PC-3 (cell line): ENCODE results near the gene ZNF768. TPM values are rescaled to one million over a fixed set of nuclear protein-coding genes. Genes with fewer than 3 reads are reported as not detected.

Source experiments
- ATAC-seq: fragments of 200-7000 bp; cut with Tn5 transposase; 2 replicates; pipeline ENCODE4 v1.9.1; 2020; ENCODE audit warnings: mild to moderate bottlenecking, moderate library complexity
- BruUV-seq: library from RNA; stranded (reverse); fragments of 400-500 nt; replicated peaks from 2 replicates; lab custom pipeline; 2021; lab: Mats Ljungman, UMichigan
- CTCF ChIA-PET: fragments of 300-600 bp; sonication (Branson Sonifier 250); formaldehyde crosslinking; loops from one replicate; lab custom pipeline; 2022; ENCODE audit warnings: antibody characterized with exemption; lab: Charles Lee
- POLR2A ChIA-PET: fragments of 300-600 bp; sonication (Branson Sonifier 250); formaldehyde crosslinking; loops from one replicate; lab custom pipeline; 2022; ENCODE audit warnings: antibody characterized with exemption; ENCODE audit not compliant: unreplicated experiment; lab: Charles Lee
- DNase-seq: peaks from one replicate; pipeline ENCODE4 v3.0.0-alpha.2; 2015
- H2AFZ ChIP-seq: fragments of 300-600 bp; sonication (generic); 2 replicates; pipeline ENCODE4 v1.6.0; 2016; ENCODE audit warnings: antibody characterized with exemption, low read length
- H3F3A ChIP-seq: fragments of 300-600 bp; sonication (generic); one replicate; pipeline ENCODE4 v1.6.0; 2017; ENCODE audit warnings: antibody characterized with exemption, low read length, control low read depth, mild to moderate bottlenecking; ENCODE audit not compliant: unreplicated experiment
- H3K27ac ChIP-seq: fragments of 300-600 bp; sonication (generic); 2 replicates; pipeline ENCODE4 v1.5.1; 2016; ENCODE audit warnings: mild to moderate bottlenecking, low read length
- H3K27me3 ChIP-seq: fragments of 300-600 bp; sonication (generic); 2 replicates; pipeline ENCODE4 v1.6.1; 2016; ENCODE audit warnings: low read length, mixed read lengths
- H3K36me3 ChIP-seq: fragments of 300-600 bp; sonication (generic); 2 replicates; pipeline ENCODE4 v1.6.1; 2016; ENCODE audit warnings: low read depth, mixed run types, low read length, mixed read lengths
- H3K4me1 ChIP-seq: fragments of 300-600 bp; sonication (generic); 2 replicates; pipeline ENCODE4 v1.5.1; 2016; ENCODE audit warnings: low read length; ENCODE audit not compliant: insufficient read depth
- H3K4me2 ChIP-seq: fragments of 300-600 bp; sonication (generic); 2 replicates; pipeline ENCODE4 v1.6.0; 2016; ENCODE audit warnings: low read length
- H3K4me3 ChIP-seq: fragments of 300-600 bp; sonication (generic); 2 replicates; pipeline ENCODE4 v1.5.1; 2016; ENCODE audit warnings: mild to moderate bottlenecking, low read length, mixed read lengths
- H3K79me2 ChIP-seq: fragments of 300-600 bp; sonication (generic); 2 replicates; pipeline ENCODE4 v1.6.1; 2017; ENCODE audit warnings: low read length, mixed read lengths
- H3K9ac ChIP-seq: fragments of 300-600 bp; sonication (generic); 2 replicates; pipeline ENCODE4 v1.6.0; 2016; ENCODE audit warnings: mild to moderate bottlenecking, low read length
- H3K9me2 ChIP-seq: fragments of 300-600 bp; sonication (generic); replicated peaks from 2 replicates; pipeline ENCODE4 v1.6.1; 2016; ENCODE audit warnings: mixed run types, low read length, mixed read lengths
- H3K9me3 ChIP-seq: fragments of 300-600 bp; sonication (generic); 2 replicates; pipeline ENCODE4 v1.6.1; 2016; ENCODE audit warnings: low read length, mixed read lengths
- H4K20me1 ChIP-seq: fragments of 300-600 bp; sonication (generic); 2 replicates; pipeline ENCODE4 v1.6.1; 2016; ENCODE audit warnings: low read length, mixed read lengths
- EZH2 ChIP-seq: fragments of 300-600 bp; sonication (generic); IDR thresholded peaks from one replicate; pipeline ENCODE4 v1.6.1; 2017; ENCODE audit warnings: antibody characterized with exemption, mild to moderate bottlenecking, low read length; ENCODE audit not compliant: unreplicated experiment
- EZH2phosphoT487 ChIP-seq: fragments of 300-600 bp; sonication (generic); IDR thresholded peaks from 2 replicates; pipeline ENCODE4 v1.6.1; 2018; ENCODE audit warnings: mild to moderate bottlenecking, antibody characterized with exemption, low read length, borderline replicate concordance
- intact Hi-C: fragments of 100-400 bp; cut with micrococcal nuclease; formaldehyde crosslinking; loops from 2 replicates; pipeline ENCODE4 v1.9.0; 2023
- total RNA-seq: library from RNA; depleted of rRNA; stranded (reverse); fragments of >200 nt; gene quantifications from 2 replicates; pipeline ENCODE4 v1.2.3, GENCODE V29; 2014
- TF ChIP-seq, protein P1 (sequence below): fragments of 300-600 bp; sonication (generic); conservative IDR thresholded peaks from 2 replicates; pipeline ENCODE4 v1.5.1; 2017; ENCODE audit warnings: antibody characterized with exemption, low read depth, mild to moderate bottlenecking, low read length

ZNF768 gene
- total RNA-seq, 1 experiment from 2014 or later: 31.2 TPM

DNA sequence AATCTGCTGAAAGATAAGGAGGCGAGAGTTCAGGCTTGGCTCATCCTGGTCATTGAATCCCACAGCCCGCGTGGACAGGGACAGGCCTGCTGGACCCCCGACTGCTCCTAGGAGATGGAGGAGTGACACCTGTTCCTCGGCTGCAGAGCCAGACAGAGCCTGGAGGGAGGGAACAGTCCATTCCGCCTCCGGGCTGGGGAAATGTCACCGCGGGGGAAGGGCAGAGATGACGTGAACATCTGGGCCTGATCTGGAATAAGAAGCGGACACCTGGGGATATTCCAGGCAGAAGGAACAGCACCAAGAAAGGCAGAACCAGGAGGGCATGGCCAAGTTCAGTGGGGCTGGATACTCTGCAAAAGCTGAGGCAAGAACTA lies 6.8 kb upstream of the ZNF768 start:
- H3K27ac ChIP-seq: no peak overlapping the region
- H2AFZ ChIP-seq: no peak overlapping the region
- intact Hi-C loops: no loop called here
- no peak for ATAC-seq
- no peaks in the 10 kb centered on the region for H3K36me3 ChIP-seq
- H3K4me3 ChIP-seq: no peak overlapping the region
- DNase-seq: no peak
- ChIA-PET POLR2A (no interaction called here), CTCF (no interaction called here)
- H3K9me3 ChIP-seq: no peaks in the 10 kb centered on the region
- H3K9ac ChIP-seq: no peak overlapping the region
- H3K27me3 ChIP-seq: no peaks in the 10 kb centered on the region
- no peaks in the 10 kb centered on the region for H4K20me1 ChIP-seq
- BruUV-seq: no TSS peak
- H3K4me1 ChIP-seq: peaks cover 16% of the 10 kb centered on the region
- no peak overlapping the region for H3K4me2 ChIP-seq
- H3K9me2 ChIP-seq: no peaks in the 10 kb centered on the region
- H3F3A ChIP-seq: no peaks in the 10 kb centered on the region
- peaks cover 29% of the 10 kb centered on the region for H3K79me2 ChIP-seq
- TF ChIP-seq, protein P1, sequence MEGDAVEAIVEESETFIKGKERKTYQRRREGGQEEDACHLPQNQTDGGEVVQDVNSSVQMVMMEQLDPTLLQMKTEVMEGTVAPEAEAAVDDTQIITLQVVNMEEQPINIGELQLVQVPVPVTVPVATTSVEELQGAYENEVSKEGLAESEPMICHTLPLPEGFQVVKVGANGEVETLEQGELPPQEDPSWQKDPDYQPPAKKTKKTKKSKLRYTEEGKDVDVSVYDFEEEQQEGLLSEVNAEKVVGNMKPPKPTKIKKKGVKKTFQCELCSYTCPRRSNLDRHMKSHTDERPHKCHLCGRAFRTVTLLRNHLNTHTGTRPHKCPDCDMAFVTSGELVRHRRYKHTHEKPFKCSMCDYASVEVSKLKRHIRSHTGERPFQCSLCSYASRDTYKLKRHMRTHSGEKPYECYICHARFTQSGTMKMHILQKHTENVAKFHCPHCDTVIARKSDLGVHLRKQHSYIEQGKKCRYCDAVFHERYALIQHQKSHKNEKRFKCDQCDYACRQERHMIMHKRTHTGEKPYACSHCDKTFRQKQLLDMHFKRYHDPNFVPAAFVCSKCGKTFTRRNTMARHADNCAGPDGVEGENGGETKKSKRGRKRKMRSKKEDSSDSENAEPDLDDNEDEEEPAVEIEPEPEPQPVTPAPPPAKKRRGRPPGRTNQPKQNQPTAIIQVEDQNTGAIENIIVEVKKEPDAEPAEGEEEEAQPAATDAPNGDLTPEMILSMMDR: no peak

DNA sequence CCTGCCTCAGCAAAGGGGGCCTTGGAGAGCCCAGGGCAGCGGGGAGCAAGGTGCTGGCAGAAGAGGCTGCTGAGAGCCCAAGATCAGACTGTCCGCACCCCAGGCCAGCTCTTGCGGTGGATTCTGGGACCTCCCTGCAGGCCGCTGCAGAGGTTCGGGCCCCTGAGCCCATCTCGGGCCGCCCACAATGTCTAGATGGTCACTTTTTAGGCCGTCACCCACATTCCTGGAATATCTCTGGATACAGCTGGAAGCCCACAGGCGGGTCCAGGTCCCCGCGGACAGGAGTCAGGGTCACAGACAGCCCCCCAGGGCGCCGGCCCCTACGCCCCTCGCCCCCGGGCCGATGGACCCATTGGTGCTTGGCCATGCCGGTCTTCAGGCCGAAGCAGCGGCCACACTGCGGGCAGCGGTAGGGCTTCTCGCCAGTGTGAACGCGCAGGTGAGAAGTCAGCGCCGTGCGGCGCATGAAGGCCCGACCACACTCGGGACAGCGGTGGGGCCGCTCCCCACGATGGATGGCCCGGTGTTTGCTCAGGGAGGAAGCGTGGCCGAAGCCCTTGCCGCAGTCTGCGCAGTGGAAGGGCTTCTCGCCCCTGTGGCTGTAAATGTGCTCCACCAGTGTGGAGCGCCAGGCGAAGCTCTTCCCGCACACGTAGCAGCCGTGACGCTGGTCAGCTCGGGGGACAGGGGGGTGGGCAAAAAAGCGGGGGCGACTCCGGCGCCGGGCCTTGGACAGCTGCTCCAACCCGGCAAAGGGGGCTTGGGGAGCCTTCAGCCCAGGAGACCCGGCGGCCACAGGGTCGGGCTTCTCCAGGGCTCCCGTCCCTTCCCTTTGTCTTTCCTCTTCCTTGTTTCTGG lies 6.1 kb upstream of the ZNF768 start:
- no peak overlapping the region for H3K4me2 ChIP-seq

More for the DNA sequence above, 6.1 kb upstream of the ZNF768 start:
- POLR2A ChIA-PET: no interaction called here
- Histone ChIP-seq H2AFZ (no peak overlapping the region), H4K20me1 (no peaks in the 10 kb centered on the region), H3K9me2 (no peaks in the 10 kb centered on the region), H3F3A (no peaks in the 10 kb centered on the region), H3K4me1 (peaks cover 22% of the 10 kb centered on the region), H3K9me3 (no peaks in the 10 kb centered on the region), H3K79me2 (peaks cover 29% of the 10 kb centered on the region), H3K4me3 (no peak overlapping the region), H3K27ac (no peak overlapping the region), H3K27me3 (no peaks in the 10 kb centered on the region), H3K9ac (no peak overlapping the region), H3K36me3 (no peaks in the 10 kb centered on the region)
- CTCF ChIA-PET: no interaction called here
- ATAC-seq: no peak
- TF ChIP-seq EZH2: no peak
- TF ChIP-seq, protein P1: no peak
- TF ChIP-seq EZH2phosphoT487: no peak
- no TSS peak for BruUV-seq
- DNase-seq: no peak
- intact Hi-C loops: no loop called here
